HG03460 (cell line): ENCODE measurements around the gene MOAP1.
"Not testable (repeated sequence)": the region's sequence is repeated elsewhere in the genome, so short reads cannot be mapped to it uniquely, and the experiment has no call there.

Source experiments
- ATAC-seq: cut with Tn5 transposase; IDR thresholded peaks from one replicate; pipeline ENCODE4 v1.9.1; 2021; ENCODE audit not compliant: unreplicated experiment

The MOAP1 gene

GRCh38 chr14:93184391-93185348 is at the start of gene MOAP1, which contains the start of gene LYSET:
TSS of gene MOAP1 (minus strand) at chr14:93184897. CDS start at chr14:93184242, 655 bp downstream.
TSS of gene LYSET (plus strand) at chr14:93185317. CDS start at chr14:93185406, 89 bp downstream.
- ATAC-seq, result peak; percentile 85

- not testable (repeated sequence) for ATAC-seq
Observed at GRCh38 chr14:93233078-93233477, 48.4 kb upstream of the MOAP1 start.

GRCh38 chr14:93232159-93232558 is 47.5 kb upstream of the MOAP1 start:
- ATAC-seq, result no peak

- ATAC-seq, result no peak
Observed at GRCh38 chr14:93231129-93231979, 46.7 kb upstream of the MOAP1 start.

- no peak for ATAC-seq
Observed at GRCh38 chr14:93230539-93230938, 45.8 kb upstream of the MOAP1 start.

GRCh38 chr14:93228550-93228949 is 43.9 kb upstream of the MOAP1 start:
- no peak for ATAC-seq

GRCh38 chr14:93223565-93223964 is 38.9 kb upstream of the MOAP1 start:
- ATAC-seq, result no peak

- ATAC-seq, result no peak
Observed at GRCh38 chr14:93220509-93220908, 35.8 kb upstream of the MOAP1 start.

GRCh38 chr14:93219103-93219726 is 34.5 kb upstream of the MOAP1 start:
- ATAC-seq, result peak; percentile 74

GRCh38 chr14:93214598-93214997 is 29.9 kb upstream of the MOAP1 start:
- no peak for ATAC-seq

GRCh38 chr14:93212432-93212831 is 27.7 kb upstream of the MOAP1 start:
- ATAC-seq, result peak; percentile 56

- ATAC-seq, result peak; percentile 51
Observed at GRCh38 chr14:93207468-93208308, 23.0 kb upstream of the MOAP1 start.

- ATAC-seq, result peak; percentile 73
Observed at GRCh38 chr14:93206793-93207467, 22.2 kb upstream of the MOAP1 start, which contains the start of the genes GON7 and UBR7. TSS of gene GON7 (minus strand) at chr14:93207065. CDS start at chr14:93207037, 28 bp downstream. TSS of gene UBR7 (plus strand) at chr14:93207256. CDS start at chr14:93207292, 36 bp downstream.

- no peak for ATAC-seq
Observed at GRCh38 chr14:93201155-93201704, 16.5 kb upstream of the MOAP1 start.

- ATAC-seq, result no peak
Observed at GRCh38 chr14:93200553-93200952, 15.9 kb upstream of the MOAP1 start.

GRCh38 chr14:93199031-93199430 is 14.3 kb upstream of the MOAP1 start:
- ATAC-seq, result no peak

GRCh38 chr14:93195316-93195999 is 10.8 kb upstream of the MOAP1 start:
- ATAC-seq, result no peak

GRCh38 chr14:93186956-93187355 is 2.3 kb upstream of the MOAP1 start:
- ATAC-seq, result no peak
